Measurements from ENCODE around the gene TANC1.

Gene TANC1

DNA sequence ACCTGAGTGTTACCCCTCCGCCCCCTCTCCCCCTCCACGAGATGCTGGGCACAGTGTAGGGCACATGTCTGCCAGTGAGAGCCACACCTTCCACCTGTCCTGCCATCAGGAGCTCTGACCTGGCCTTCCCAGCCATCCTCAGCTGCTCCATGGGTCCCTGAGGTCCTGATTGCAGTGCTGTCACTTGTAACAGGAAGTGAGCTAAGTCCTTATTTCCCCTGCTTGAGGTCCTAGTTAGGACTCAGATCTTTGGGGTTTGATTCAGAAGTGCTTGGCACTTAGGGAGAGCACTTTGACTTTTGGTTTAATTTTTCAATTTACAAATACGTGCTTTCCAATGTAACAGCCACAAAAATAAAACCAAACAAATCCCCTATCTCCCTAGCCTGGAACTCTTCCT lies 192.5 kb downstream of the TANC1 start:
- DNase-seq (ENCODE audit: low read depth, low spot score): no peak

DNA sequence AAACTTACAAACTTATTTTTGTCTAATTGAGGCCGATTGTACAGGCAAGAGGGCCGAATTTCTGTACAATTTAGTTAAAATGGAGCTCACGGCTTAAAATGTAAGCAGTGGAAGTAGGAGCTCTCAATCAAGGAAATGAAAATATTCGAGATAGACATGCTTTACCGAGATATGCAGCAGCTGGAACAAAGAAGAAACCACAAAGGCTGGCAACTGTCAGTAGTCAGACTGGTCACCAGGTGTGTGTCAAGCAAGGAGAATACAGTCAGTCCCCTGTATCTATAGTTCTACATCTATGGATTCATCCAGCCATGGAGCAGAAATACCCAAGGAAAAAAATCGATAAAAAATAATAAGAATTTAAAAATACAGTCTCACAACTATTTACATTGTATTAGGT lies 195.5 kb downstream of the TANC1 start:
- no peak for DNase-seq (ENCODE audit: low read depth, low spot score)

DNA sequence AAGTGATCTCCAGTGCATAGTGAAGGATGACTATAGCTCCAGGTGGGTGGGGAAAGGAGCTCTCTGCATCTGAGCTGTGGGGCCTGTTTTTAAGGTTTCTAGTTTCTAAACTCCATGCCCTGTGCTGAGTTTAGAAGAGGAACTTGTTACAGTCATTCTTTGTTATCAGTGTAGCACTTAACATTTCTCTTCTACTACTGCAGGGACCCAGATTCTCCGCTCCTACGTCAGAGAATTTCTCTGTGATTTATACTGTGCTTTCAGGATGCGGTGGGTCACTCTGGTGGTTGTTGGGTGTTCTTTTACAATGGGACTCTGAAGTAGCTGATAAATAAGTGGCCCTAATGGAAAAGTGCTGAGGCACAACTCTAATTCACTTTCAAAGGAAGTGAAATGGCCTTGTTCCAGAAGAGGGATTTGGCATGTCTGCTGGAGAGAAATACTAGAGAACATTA lies 196.0 kb downstream of the TANC1 start:
- DNase-seq (ENCODE audit: low read depth, low spot score): no peak

DNA sequence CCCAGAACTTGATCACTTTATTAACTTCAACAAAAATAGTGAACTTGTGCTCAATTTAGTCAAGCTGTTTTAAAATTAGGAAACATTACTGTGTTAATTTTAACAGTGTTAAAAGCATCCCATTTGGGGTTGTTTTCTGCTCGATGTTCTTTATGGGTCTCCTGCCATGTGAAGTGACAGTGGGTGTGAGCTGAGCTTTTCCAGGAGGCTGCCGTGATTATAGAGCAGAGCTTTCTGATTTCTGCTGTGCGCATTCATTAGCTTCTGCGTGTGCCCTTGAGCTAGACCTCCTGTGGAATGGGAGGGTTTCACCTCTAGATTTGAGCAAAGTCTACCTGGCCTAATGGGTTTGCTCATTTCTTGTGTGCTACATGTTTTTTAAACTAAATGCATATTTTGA lies 196.6 kb downstream of the TANC1 start:
- DNase-seq (ENCODE audit: low read depth, low spot score): no peak

GRCh38 chr2:159168707-159169106 lies 200.3 kb downstream of the TANC1 start:
- no peak for DNase-seq (ENCODE audit: low read depth, low spot score)

DNA sequence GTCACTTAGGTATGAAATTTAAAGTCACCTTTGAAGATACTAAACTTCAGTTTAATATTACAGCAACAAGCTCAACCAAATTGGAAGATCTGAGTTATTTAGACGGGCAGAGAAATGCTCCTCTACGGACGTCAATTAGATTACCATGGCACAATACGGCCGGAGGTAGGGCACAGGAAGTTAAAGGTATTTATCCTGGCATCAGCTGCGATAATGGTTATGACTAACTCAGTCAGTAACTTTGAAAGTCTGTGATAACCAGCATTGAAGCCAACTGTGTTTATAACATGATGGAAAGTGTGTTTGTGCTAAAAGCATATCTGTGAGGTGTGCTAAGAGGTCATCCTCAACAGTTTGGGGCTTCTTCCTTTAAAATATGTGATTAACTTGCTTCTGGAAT lies 200.7 kb downstream of the TANC1 start:
- DNase-seq (ENCODE audit: low read depth, low spot score): no peak

DNA sequence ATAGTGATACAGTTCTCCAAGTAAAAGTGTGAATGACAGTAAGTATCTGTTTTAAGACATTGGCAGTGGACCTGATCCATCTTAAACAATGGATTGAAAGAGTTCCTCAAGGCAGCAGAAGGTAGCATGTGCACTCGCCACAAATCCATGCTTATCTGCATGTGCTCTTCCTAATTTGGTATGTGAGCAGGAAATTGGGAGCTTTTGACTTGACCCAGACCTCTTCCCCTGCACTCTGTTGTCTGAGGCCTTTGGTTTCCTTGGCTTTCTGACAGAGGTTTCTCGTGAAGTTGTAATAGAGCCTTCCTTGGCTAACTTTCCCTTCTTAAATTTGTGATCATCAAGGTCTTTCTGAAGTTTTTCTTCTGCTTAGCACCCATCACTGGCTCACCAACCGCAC lies 204.0 kb downstream of the TANC1 start:
- no peak for DNase-seq (ENCODE audit: low read depth, low spot score)

GRCh38 chr2:159174759-159175158 lies 206.3 kb downstream of the TANC1 start:
- no peak for DNase-seq (ENCODE audit: low read depth, low spot score)

- no peak for DNase-seq (ENCODE audit: low read depth, low spot score)
Observed at GRCh38 chr2:159175182-159175581, 206.7 kb downstream of the TANC1 start.

- no peak for DNase-seq (ENCODE audit: low read depth, low spot score)
Observed at GRCh38 chr2:159175927-159176326, 207.5 kb downstream of the TANC1 start.

DNA sequence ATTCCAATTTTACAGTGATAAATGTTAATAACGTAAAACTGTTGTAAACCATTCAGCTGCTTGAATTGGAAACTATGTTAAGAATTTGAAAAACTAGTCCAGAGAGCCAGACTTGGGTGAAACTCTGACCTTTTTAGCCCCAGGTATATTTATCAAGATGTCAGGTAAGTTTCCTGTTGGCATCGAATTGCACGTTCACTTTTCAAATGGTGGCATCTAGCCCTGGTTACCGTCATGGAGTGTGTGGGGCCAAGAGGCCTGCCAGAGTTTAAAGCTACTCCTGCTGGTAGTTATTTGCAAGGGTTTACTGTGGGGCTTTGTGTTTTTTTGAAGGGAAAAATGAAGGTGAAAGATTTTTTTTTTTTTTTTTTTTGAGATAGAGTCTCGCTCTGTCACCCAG lies 208.1 kb downstream of the TANC1 start:
- DNase-seq (ENCODE audit: low read depth, low spot score): no peak

DNA sequence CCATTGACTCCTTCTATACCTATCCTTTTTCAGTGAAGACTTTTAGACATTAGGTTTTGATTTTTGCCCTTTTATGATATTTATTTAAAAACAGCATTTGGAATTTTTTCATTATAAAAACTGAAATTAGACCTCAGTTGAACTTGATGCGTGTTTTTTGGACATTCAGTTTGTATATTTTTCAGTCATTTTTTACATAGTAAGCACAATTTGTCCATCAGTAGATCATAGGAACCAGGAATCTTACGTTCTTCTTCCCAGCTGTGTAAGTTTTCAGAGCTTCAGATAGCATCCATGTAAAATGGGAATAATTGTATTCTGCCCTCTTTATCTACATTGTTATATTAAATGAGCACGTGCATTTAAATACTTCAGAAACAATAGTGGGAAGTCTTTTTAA lies 208.9 kb downstream of the TANC1 start:
- DNase-seq (ENCODE audit: low read depth, low spot score): no peak

GRCh38 chr2:159177957-159178356 lies 209.5 kb downstream of the TANC1 start:
- DNase-seq (ENCODE audit: low read depth, low spot score): no peak

DNA sequence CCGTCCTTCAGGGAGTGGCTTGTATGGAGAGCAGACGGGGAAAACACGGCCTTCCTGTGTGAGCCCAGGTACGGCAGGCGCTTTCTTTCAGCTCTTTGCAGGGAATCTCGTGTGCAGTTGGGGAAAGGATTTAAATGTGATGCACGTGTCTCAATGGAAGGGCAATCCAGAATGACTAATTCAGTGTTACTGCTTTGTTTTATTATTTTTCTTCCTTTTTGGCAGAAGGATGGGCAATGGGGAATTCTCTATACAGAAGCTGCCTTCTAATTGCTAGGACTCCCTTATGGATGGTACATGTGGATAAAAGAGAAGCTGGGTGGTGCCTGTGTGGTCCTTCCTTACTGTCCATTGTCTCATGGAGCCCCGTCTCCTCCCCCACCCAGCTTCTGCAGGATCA lies 210.7 kb downstream of the TANC1 start:
- DNase-seq (ENCODE audit: low read depth, low spot score): no peak

- DNase-seq (ENCODE audit: low read depth, low spot score): no peak
Observed at GRCh38 chr2:159179696-159180095, 211.3 kb downstream of the TANC1 start.

GRCh38 chr2:159183346-159183745 lies 214.9 kb downstream of the TANC1 start:
- no peak for DNase-seq (ENCODE audit: low read depth, low spot score)

GRCh38 chr2:159185401-159186130 lies 217.1 kb downstream of the TANC1 start:
- no peak for DNase-seq (ENCODE audit: low read depth, low spot score)

GRCh38 chr2:159186462-159186861 lies 218.0 kb downstream of the TANC1 start:
- DNase-seq (ENCODE audit: low read depth, low spot score): no peak

DNA sequence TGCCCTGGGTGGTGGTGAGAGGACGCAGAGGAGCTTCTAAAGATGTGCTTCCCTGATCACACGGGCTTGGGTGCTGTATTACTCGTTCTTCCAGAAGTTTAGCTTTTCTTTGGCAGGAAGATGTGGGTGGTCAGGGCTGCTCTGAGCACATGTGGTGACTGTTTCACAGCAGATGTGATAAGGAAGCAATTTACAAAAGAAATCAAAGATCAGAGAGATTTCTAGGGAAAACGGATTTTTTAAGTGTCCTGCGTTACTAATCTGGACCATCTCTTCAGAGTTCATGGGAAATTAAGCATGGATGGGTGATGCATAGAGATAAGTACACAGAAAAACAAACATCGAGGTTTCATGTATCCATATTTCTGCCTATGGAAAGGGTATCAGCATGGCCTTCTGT lies 218.7 kb downstream of the TANC1 start:
- DNase-seq (ENCODE audit: low read depth, low spot score): no peak

GRCh38 chr2:159188449-159188848 lies 220.0 kb downstream of the TANC1 start:
- no peak for DNase-seq (ENCODE audit: low read depth, low spot score)

DNA sequence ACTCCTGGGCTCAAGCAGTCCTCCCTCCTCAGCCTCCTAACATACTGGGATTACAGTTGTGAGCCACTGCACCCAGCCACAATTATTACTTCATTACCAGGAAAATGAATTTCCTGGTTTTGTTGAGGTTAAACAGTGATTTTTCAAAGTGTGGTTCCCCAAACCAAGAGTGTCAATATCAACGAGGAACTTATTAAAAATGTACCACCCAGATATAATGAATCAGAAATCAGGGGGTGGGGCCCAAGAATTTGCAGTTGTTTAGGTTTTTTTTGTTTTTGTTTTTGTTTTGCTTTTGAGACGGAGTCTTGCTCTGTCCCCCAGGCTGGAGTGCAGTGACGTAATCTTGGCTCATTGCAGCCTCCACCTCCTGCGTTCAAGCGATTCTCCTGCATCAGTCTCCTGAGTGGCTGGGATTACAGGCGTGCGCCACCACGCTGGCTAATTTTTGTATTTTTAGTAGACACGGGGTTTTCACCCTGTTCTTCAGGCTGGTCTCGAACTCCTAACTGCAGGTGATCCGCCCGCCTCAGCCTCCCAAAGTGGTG lies 224.0 kb downstream of the TANC1 start:
- DNase-seq (ENCODE audit: low read depth, low spot score): no peak

GRCh38 chr2:159193791-159194190 lies 225.4 kb downstream of the TANC1 start:
- no peak for DNase-seq (ENCODE audit: low read depth, low spot score)

- DNase-seq (ENCODE audit: low read depth, low spot score): no peak
Observed at GRCh38 chr2:159194241-159194640, 225.8 kb downstream of the TANC1 start.

- no peak for DNase-seq (ENCODE audit: low read depth, low spot score)
Observed at GRCh38 chr2:159195697-159196096, 227.3 kb downstream of the TANC1 start.
